Measurements from ENCODE around the gene B3GNT5. TPM values are rescaled to one million over a fixed set of nuclear protein-coding genes. Genes with fewer than 3 reads are reported as not detected.
"Not testable (repeated sequence)": the region's sequence is repeated elsewhere in the genome, so short reads cannot be mapped to it uniquely, and the experiment has no call there.

B3GNT5 gene
- polyA plus RNA-seq, 1 donor = 81.4 TPM

DNA sequence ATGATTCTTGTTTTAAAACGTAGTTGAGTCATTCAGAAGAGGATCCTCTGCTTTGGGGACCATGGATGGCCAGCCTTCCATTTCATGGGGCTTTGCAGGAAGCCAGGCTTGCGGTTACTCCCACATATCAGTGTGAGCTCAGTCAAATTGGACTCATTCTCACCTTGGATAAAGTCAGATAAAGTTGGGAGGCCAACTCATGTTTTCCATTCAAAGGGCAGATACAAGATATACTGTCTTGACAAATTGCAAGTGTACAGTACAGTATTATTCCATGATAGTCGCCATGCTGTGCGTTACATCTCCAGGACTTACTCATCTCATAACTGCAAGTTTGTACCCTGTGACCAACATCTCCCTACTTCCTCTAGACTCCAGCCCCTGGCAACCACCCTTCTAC is 25.5 kb upstream of the B3GNT5 start:
- Histone ChIP-seq H3K36me3 (ENCODE audit: control insufficient read depth, insufficient read depth, low read length) (no peaks in the 10 kb centered on the region), H3K9me3 (ENCODE audit: control insufficient read depth, low read depth, low read length) (no peaks in the 10 kb centered on the region), H3K27ac (ENCODE audit: low read length) (peak overlapping the region; percentile 80), H3K27me3 (ENCODE audit: control insufficient read depth, insufficient read depth, low read length) (no peaks in the 10 kb centered on the region), H3K4me1 (ENCODE audit: control insufficient read depth, insufficient read depth, low read length) (peaks cover 44% of the 10 kb centered on the region), H3K4me3 (ENCODE audit: low read length) (no peak overlapping the region)
- no CpG with 5 or more reads among the region's 4 CpGs for WGBS (ENCODE audit: insufficient coverage, low lambda C conversion rate)
- peak in 1 of 2 donors; percentile 76 for DNase-seq

DNA sequence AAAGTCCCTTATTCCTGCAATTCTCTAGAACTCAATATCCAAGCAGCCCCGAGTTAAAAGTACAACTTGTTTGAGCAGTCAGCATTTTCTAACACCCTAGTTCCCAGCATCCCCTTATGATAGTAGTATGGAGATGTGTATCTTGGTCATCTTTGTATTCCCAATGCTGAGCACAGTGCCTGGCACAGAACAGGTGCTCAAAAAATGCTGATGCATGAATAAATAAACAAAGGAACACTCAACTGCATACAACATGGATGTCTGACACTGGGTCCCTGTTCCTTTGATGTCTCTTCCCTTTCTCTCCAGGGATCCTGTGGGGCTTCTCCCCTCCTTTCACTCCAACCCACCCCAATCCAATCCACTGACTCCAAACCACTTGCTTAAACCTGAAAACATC is 23.9 kb upstream of the B3GNT5 start:
- Histone ChIP-seq H3K4me1 (ENCODE audit: control insufficient read depth, insufficient read depth, low read length) (peaks cover 29% of the 10 kb centered on the region), H3K9me3 (ENCODE audit: control insufficient read depth, low read depth, low read length) (no peaks in the 10 kb centered on the region), H3K4me3 (ENCODE audit: low read length) (no peak overlapping the region), H3K27me3 (ENCODE audit: control insufficient read depth, insufficient read depth, low read length) (no peaks in the 10 kb centered on the region), H3K36me3 (ENCODE audit: control insufficient read depth, insufficient read depth, low read length) (no peaks in the 10 kb centered on the region), H3K27ac (ENCODE audit: low read length) (no peak overlapping the region)
- no CpG with 5 or more reads among the region's 1 CpG for WGBS (ENCODE audit: insufficient coverage, low lambda C conversion rate)
- no peak for DNase-seq

DNA sequence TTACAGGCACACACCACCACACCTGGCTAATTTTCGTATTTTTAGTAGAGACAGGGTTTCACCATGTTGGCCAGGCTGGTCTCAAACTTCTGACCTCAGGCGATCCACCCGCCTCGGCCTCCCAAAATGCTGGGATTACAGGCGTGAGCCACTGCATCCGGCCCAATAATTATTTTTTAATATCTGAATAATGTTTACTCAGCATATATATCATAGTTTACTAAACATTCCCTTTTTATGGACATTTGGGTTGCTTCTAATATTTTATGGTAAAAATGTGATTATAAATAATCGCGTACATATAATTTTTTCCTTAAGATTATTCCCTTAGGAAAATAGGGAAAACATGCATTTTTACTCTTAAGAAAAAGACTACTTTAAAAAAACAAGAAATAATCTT is 22.8 kb upstream of the B3GNT5 start:
- H3K4me3 ChIP-seq (ENCODE audit: low read length); H3K9me3 ChIP-seq (ENCODE audit: control insufficient read depth, low read depth, low read length); H3K27me3 ChIP-seq (ENCODE audit: control insufficient read depth, insufficient read depth, low read length); H3K36me3 ChIP-seq (ENCODE audit: control insufficient read depth, insufficient read depth, low read length); DNase-seq; H3K27ac ChIP-seq (ENCODE audit: low read length): not testable (repeated sequence)
- 93% methylated on average over 5 of the region's 8 CpGs for WGBS (ENCODE audit: insufficient coverage, low lambda C conversion rate)
- peaks cover 18% of the 10 kb centered on the region for H3K4me1 ChIP-seq (ENCODE audit: control insufficient read depth, insufficient read depth, low read length)

DNA sequence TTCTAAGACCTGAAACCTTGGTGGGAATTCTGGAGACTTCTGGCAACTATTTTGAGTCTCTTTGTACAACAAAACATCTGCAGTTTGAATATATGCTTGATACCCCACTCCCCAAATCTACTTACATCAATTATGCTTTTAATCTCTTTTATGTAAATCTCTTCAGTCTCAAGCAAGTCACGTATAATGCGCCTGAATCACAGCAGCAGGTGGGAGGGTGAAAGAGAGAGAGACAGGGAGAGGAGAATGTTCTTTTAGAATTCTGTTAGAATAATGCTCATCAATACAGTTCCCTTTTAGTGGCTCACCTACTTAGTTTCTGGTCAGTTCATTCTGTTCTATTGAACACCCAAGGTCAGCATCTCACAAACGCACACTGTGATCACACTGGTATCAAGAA is 22.2 kb upstream of the B3GNT5 start:
- Histone ChIP-seq H3K9me3 (ENCODE audit: control insufficient read depth, low read depth, low read length) (no peaks in the 10 kb centered on the region), H3K27ac (ENCODE audit: low read length) (no peak overlapping the region), H3K27me3 (ENCODE audit: control insufficient read depth, insufficient read depth, low read length) (no peaks in the 10 kb centered on the region), H3K4me1 (ENCODE audit: control insufficient read depth, insufficient read depth, low read length) (peaks cover 12% of the 10 kb centered on the region), H3K36me3 (ENCODE audit: control insufficient read depth, insufficient read depth, low read length) (no peaks in the 10 kb centered on the region), H3K4me3 (ENCODE audit: low read length) (no peak overlapping the region)
- no peak for DNase-seq
- no CpG with 5 or more reads among the region's 3 CpGs for WGBS (ENCODE audit: insufficient coverage, low lambda C conversion rate)

DNA sequence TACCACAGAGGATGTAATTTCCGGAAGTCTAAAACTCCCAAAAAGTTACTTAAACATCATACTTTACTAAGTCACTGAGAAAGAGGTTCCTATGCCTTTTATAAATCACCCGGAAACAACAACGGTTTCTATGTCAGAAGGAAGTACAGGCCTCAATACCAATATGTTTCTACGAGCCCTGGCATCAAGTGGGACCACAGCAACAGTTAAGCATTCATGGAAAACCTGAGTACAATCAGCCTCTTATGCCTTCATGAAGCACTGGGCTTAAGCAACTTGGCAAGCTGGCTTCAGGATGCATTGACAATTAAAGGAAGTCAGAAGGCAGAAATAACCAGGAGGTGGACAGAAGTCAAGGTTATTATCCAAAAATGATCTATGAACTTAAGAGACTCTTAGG is 19.1 kb upstream of the B3GNT5 start:
- no peaks in the 10 kb centered on the region for H3K36me3 ChIP-seq (ENCODE audit: control insufficient read depth, insufficient read depth, low read length)
- DNase-seq = peak in 1 of 2 donors; percentile 26
- 90% methylated on average over 2 of the region's 4 CpGs for WGBS (ENCODE audit: insufficient coverage, low lambda C conversion rate)

DNA sequence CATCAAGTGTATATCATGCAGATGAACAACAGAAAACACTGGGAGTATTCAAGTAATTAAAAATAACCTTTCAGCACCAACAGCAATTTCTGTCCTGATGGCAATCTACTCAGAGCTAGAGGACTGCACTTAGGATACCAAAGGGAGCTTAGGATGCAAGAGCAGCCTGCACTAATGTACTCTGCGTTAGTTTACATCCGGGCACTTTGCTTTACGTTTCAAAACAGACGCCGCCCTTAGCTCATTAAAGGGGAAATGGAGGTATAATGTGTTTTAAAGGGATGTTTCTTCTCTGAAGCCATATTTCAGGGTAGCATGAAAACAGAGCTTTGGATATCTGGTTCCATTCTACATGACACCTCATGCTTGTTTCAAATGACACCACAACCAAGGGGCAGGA is 14.0 kb upstream of the B3GNT5 start:
- WGBS (ENCODE audit: insufficient coverage, low lambda C conversion rate) = no CpG with 5 or more reads among the region's 5 CpGs
- peaks cover 8% of the 10 kb centered on the region for H3K4me1 ChIP-seq (ENCODE audit: control insufficient read depth, insufficient read depth, low read length)
- no peak for DNase-seq
- H3K9me3 ChIP-seq (ENCODE audit: control insufficient read depth, low read depth, low read length) = peaks cover 15% of the 10 kb centered on the region
- no peaks in the 10 kb centered on the region for H3K27me3 ChIP-seq (ENCODE audit: control insufficient read depth, insufficient read depth, low read length)
- H3K4me3 ChIP-seq (ENCODE audit: low read length) = no peak overlapping the region
- no peak overlapping the region for H3K27ac ChIP-seq (ENCODE audit: low read length)
- H3K36me3 ChIP-seq (ENCODE audit: control insufficient read depth, insufficient read depth, low read length) = no peaks in the 10 kb centered on the region

More for the DNA sequence above, 19.1 kb upstream of the B3GNT5 start:
- H3K4me3 ChIP-seq (ENCODE audit: low read length) = no peak overlapping the region
- no peaks in the 10 kb centered on the region for H3K4me1 ChIP-seq (ENCODE audit: control insufficient read depth, insufficient read depth, low read length)
- no peaks in the 10 kb centered on the region for H3K9me3 ChIP-seq (ENCODE audit: control insufficient read depth, low read depth, low read length)
- H3K27ac ChIP-seq (ENCODE audit: low read length) = no peak overlapping the region
- H3K27me3 ChIP-seq (ENCODE audit: control insufficient read depth, insufficient read depth, low read length) = no peaks in the 10 kb centered on the region

DNA sequence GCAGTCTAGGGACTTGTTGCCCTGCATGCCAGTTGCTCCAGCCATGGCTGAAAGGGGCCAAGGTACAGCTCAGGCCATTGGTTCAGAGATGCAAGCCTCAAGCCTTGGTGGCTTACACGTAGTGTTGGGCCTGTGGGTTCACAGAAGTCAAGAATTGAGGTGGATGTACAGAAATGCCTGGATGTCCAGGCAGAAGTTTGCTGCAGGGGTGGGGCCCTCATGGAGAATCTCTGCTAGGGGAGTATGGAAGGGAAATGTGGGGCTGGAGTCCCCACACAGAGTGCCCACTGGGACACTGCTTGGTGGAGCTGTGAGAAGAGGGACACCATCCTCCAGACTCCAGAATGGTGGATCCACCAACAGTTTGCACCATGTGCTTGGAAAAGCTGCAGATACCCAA is 10.6 kb upstream of the B3GNT5 start:
- Histone ChIP-seq H3K4me1 (ENCODE audit: control insufficient read depth, insufficient read depth, low read length) (peaks cover 34% of the 10 kb centered on the region), H3K36me3 (ENCODE audit: control insufficient read depth, insufficient read depth, low read length) (no peaks in the 10 kb centered on the region), H3K27ac (ENCODE audit: low read length) (peak overlapping the region; percentile 93), H3K27me3 (ENCODE audit: control insufficient read depth, insufficient read depth, low read length) (no peaks in the 10 kb centered on the region), H3K4me3 (ENCODE audit: low read length) (no peak overlapping the region), H3K9me3 (ENCODE audit: control insufficient read depth, low read depth, low read length) (peaks cover 15% of the 10 kb centered on the region)
- peak in 1 of 2 donors; percentile 16 for DNase-seq
- WGBS (ENCODE audit: insufficient coverage, low lambda C conversion rate) = no CpG with 5 or more reads among the region's 1 CpG

DNA sequence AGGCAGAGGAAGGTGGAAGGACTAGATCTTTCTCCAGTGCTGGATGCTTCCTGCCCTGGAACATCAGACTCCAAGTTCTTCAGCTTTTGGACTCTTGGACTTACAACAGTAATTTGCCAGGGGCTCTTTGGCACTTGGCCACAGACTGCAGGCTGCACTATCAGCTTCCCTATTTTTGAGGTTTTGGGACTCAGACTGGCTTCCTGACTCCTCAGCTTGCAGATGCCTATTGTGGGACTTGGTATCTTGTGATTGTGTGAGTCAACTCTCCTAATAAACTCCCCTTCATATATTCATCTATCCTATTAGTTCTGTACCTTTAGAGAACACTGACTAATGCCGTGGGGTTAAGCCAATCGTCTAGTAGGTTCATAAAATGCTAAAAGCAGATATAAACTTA is 8.8 kb upstream of the B3GNT5 start:
- peaks cover 34% of the 10 kb centered on the region for H3K4me1 ChIP-seq (ENCODE audit: control insufficient read depth, insufficient read depth, low read length)

DNA sequence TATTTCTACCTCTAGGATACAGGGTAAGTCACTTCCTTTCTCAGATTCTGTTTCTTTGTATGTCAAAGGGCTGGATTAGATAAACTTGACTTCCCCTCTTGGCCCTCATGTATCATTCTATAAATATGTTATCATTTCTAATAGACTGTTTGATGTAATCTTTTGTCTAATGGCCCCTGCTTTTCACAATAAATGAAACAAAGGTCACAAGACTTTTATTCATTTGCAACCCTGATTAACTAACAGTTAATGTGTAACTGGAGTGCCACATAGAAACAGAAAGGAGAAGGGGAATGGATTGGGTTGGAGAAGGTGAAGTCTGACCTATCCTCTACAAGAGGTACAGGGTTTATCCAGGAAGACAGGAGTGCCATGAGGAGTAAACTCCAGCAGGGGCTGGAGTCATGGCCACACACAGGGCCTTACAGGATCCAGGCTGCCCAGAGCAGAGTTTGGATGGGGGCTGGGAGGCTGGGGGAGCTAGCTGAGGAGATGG is 8.0 kb upstream of the B3GNT5 start:
- Histone ChIP-seq H3K36me3 (ENCODE audit: control insufficient read depth, insufficient read depth, low read length) (no peaks in the 10 kb centered on the region), H3K9me3 (ENCODE audit: control insufficient read depth, low read depth, low read length) (peaks cover 15% of the 10 kb centered on the region), H3K27ac (ENCODE audit: low read length) (peak overlapping the region; percentile 93), H3K4me3 (ENCODE audit: low read length) (no peak overlapping the region), H3K4me1 (ENCODE audit: control insufficient read depth, insufficient read depth, low read length) (peaks cover 34% of the 10 kb centered on the region), H3K27me3 (ENCODE audit: control insufficient read depth, insufficient read depth, low read length) (no peaks in the 10 kb centered on the region)
- DNase-seq = peak; percentile 85 to 96

More for the DNA sequence above, 8.8 kb upstream of the B3GNT5 start:
- WGBS (ENCODE audit: insufficient coverage, low lambda C conversion rate) = no CpG with 5 or more reads among the region's 2 CpGs
- Histone ChIP-seq H3K27me3 (ENCODE audit: control insufficient read depth, insufficient read depth, low read length) (no peaks in the 10 kb centered on the region), H3K4me3 (ENCODE audit: low read length) (no peak overlapping the region), H3K36me3 (ENCODE audit: control insufficient read depth, insufficient read depth, low read length) (no peaks in the 10 kb centered on the region), H3K27ac (ENCODE audit: low read length) (peak overlapping the region; percentile 93), H3K9me3 (ENCODE audit: control insufficient read depth, low read depth, low read length) (peaks cover 15% of the 10 kb centered on the region)
- DNase-seq = peak; percentile 50 to 80

DNA sequence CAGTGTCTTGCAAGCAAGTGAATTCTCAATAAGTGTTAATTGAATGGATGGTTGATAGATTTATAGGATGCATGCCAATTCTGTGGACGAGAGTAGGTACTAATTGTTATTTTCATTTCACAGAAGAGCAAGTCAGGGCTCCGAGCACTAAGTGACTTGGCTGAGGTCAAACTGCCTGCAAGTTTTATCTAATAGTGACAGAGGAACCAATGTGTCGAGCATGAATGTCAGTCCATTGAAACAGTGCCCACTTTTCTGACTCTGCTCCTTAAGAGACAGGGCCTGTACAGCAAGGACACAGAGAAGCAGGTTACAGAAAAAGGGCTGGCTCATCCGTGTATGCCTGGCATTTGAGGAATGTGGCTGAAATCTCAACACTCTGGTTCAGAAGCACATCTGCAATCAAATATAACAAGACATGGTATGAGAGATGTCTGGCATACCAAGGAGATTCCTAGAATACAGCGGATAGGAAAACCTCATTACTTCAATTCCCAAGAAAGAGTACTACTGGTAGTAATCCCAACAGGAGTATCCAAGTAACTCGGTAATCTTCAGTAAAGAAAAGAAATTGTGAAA is 6.0 kb upstream of the B3GNT5 start:
- no peak for DNase-seq
- Histone ChIP-seq H3K4me3 (ENCODE audit: low read length) (no peak overlapping the region), H3K27ac (ENCODE audit: low read length) (no peak overlapping the region), H3K9me3 (ENCODE audit: control insufficient read depth, low read depth, low read length) (peaks cover 12% of the 10 kb centered on the region), H3K27me3 (ENCODE audit: control insufficient read depth, insufficient read depth, low read length) (no peaks in the 10 kb centered on the region), H3K4me1 (ENCODE audit: control insufficient read depth, insufficient read depth, low read length) (peaks cover 35% of the 10 kb centered on the region), H3K36me3 (ENCODE audit: control insufficient read depth, insufficient read depth, low read length) (no peaks in the 10 kb centered on the region)
- WGBS (ENCODE audit: insufficient coverage, low lambda C conversion rate) = no CpG with 5 or more reads among the region's 6 CpGs

DNA sequence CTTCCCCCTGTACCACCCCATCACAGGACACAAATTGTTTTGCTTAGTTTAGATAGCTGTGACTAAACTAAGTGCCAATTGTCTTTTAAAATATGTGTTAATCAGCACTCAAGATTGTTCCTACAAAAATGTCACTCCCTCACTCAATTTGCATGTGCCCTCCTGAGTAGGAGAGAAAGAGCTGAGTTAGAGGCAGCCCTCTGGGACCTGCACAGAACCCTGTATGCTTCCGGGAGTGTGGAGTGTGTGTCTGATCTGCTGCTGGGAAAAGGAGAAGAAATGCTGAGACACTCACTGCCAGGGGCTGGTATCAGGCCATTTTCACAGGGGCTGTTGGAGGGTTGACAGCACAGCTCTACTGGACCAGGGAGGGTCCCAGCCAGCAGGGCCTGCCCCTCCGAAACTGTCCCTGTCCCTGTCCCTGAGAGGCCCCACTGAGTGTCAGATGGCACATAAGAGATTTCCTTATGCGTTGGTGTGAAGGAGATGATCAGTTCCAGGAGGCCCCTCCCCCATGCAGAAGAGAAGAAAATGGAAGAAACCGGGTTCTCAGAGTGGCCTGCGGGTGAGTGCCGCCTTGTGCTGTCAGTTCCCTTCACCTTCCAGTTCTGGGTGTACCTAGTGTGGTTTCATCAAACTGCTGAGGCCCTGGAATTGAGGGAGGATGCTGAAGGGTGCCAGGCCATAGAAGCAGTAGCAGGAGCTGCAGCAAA is 3.9 kb upstream of the B3GNT5 start:
- no CpG with 5 or more reads among the region's 6 CpGs for WGBS (ENCODE audit: insufficient coverage, low lambda C conversion rate)
- H3K4me1 ChIP-seq (ENCODE audit: control insufficient read depth, insufficient read depth, low read length) = peaks cover 30% of the 10 kb centered on the region
- peak in 1 of 2 donors; percentile 10 for DNase-seq
- no peak overlapping the region for H3K4me3 ChIP-seq (ENCODE audit: low read length)
- no peaks in the 10 kb centered on the region for H3K9me3 ChIP-seq (ENCODE audit: control insufficient read depth, low read depth, low read length)
- H3K36me3 ChIP-seq (ENCODE audit: control insufficient read depth, insufficient read depth, low read length) = no peaks in the 10 kb centered on the region
- no peaks in the 10 kb centered on the region for H3K27me3 ChIP-seq (ENCODE audit: control insufficient read depth, insufficient read depth, low read length)
- H3K27ac ChIP-seq (ENCODE audit: low read length) = no peak overlapping the region

Measured in large intestine (tissue), 3 donors.